Prostate gland (tissue), 2 donors: Measurements from ENCODE around the gene MT1A.
A peak's percentile ranks its signal among the peaks of the same experiment; 100 is the strongest.

Experiments used
- CTCF ChIP-seq, 4 experiments: fragments of 200-600 bp in 2 of 4; fragments of 450-650 bp in 2 of 4; sonication (generic) in 2 of 4; IDR thresholded peaks; 1 replicate in 3 of 4; 2 replicates in 1 of 4; pipeline ENCODE4 v1.5.1; 2016 to 2019; ENCODE audit warnings: antibody characterized with exemption in 4 of 4, mild to moderate bottlenecking in 2 of 4, moderate library complexity in 2 of 4
- POLR2A ChIP-seq: fragments of 450-650 bp; IDR thresholded peaks from one replicate; pipeline ENCODE4 v1.6.1; 2016; ENCODE audit warnings: antibody characterized with exemption, mild to moderate bottlenecking

DNA sequence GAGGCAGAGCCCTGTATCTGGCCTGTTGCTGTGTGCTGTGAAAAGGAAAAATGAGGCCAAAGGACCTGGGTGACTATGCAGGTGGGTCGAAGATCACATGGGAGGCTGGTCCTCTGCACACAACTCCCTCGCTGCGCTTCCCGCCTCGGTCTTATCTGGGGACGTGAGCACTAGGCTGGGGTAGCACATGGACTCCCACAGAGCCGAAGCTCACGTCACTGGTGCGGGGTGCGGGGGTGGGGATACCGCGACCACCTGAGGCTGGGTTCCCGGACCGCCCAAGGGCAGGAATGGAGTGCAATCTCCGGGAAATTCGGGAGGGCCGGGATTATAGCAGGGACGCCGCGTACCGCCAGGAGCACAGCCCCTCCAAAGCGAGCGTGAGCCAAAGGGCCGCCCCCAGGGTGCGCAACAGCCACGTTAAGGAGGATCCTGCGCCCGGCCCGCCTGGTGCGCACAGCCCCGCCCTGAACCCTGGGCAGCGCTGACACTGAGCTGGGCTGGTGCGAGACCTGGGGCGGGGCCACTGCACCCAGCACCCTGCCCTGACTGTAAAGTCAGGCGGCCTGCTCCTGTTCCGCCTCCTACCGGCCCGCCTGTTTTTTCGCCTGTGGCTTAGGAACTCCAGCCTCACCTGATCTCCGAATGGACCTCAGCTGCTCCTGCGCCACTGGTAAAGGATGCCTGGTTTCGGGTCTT is 4.8 kb downstream of the MT1A start:
- TF ChIP-seq CTCF (IDR thresholded peaks at IDR 0.05) (peak in 3 of 4 experiments; percentile 37 to 70 (median 51)), POLR2A (no peak)
